NCI-H345 treated with DMSO at 0.1 percent for 48 hours (cell line): Measurements from ENCODE around the gene NDN.
"Not testable (repeated sequence)": the region's sequence is repeated elsewhere in the genome, so short reads cannot be mapped to it uniquely, and the experiment has no call there.

Experiments
- DNase-seq: peaks from one replicate; lab custom pipeline; 2025; ENCODE audit not compliant: unreplicated experiment; lab: John Stamatoyannopoulos, UW

NDN gene, protein sequence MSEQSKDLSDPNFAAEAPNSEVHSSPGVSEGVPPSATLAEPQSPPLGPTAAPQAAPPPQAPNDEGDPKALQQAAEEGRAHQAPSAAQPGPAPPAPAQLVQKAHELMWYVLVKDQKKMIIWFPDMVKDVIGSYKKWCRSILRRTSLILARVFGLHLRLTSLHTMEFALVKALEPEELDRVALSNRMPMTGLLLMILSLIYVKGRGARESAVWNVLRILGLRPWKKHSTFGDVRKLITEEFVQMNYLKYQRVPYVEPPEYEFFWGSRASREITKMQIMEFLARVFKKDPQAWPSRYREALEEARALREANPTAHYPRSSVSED

DNA sequence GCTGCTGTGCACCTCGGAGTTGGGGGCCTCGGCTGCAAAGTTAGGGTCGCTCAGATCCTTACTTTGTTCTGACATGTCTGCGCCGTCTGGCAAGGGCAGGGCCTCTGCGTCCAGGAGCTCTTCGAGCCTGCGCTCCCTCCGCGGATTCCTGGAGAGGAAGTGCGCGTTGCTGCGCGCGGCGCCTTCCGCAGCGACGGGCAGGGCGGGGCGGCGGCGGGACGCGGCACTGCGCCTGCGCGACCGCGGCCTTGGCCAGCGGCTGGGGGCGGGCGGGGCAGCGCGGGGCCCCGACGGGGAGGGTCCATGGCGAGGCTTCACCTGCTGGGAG is at the start of gene NDN:
NDN (minus strand) TSS at position 163 of the 328 bp plus-strand sequence; CDS start at position 75, 88 bp downstream.
- no peak for DNase-seq

DNA sequence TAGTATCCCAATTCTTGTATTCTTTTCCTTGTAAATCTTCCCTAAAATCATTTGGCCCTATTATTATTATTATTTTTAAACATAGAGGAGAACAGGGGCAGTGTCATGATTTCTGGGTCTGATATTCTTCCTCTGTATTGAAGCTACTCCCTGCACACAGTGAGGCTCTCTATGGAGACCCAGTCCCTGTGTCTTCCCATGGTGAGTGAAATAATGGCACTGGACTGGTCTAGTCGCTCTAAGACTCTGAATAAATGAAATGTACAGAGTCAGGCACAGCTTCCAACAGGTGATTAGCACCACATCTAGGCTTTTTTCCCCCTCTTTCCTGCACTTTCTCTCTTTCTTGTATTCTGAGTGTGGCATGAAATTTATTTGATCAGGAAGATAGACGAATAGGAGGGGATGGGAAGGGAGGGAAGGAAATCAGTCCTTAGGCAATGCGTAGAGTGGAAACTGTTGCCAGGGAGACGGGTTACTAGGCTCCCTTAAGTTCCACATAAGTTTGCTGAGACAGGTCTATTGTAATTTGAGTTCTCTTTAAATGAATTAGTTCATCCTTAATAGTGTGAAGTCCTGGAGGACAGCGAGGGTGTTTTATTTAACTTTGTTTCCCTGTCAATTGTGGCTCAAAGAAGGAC is 49.0 kb upstream of the NDN start:
- no peak for DNase-seq

DNA sequence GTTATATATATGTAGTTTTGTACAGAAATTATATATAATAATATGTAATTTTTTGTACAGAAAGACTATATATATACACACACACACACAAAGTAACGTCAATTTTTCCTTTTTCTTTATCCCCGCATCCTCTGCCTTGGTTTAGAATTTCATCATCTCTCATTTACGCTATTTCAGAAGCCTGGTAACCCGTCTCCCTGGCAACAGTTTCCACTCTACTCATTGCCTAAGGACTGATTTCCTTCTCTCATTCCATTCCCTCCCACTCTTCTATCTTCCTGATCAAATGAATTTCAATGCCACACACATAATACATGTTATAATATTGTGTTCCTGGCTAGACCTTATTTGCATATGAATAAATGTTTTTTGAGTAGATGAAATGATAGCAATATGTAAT is 47.8 kb upstream of the NDN start:
- DNase-seq = no peak

DNA sequence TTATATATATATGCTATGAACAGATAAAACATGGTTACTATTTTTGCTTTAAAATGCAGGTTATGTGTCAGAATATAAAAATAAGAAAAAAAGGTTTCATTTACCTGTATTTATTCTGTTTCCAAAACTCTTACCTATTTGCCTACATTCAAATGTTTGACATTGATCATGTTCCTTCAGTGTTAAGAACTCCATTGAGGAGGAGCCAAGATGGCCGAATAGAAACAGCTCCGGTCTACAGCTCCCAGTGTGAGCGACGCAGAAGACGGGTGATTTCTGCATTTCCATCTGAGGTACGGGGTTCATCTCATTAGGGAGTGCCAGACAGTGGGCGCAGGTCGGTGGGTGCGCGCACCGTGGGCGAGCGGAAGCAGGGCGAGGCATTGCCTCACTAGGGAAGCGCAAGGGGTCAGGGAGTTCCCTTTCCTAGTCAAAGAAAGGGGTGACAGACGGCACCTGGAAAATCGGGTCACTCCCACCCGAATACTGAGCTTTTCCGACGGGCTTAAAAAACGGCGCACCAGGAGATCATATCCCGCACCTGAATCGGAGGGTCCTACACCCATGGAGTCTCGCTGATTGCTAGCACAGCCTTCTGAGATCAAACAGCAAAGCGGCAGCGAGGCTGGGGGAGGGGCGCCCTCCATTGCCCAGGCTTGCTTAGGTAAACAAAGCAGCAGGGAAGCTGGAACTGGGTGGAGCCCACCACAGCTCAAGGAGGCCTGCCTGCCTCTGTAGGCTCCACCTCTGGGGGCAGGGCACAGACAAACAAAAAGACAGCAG is 27.0 kb upstream of the NDN start:
- not testable (repeated sequence) for DNase-seq

DNA sequence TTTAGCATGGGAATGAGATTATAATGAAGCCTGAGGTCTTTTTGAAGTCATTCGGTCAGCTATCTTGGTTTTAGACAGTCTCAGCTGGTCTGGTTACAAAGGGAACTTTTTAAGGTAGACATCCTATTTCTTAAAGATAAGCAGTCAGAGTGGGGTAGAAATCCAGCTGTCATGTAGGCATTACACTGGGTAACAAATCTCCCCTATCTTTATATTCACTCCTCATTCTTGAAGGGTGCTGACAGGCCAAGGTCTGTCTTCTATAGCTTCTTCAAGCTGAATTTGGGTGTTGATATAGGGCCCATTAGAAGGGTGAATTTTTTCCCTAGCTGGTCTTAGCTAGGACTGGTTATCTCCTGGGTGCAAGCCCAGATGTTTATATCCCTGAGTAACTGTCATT is 21.2 kb upstream of the NDN start:
- no peak for DNase-seq

DNA sequence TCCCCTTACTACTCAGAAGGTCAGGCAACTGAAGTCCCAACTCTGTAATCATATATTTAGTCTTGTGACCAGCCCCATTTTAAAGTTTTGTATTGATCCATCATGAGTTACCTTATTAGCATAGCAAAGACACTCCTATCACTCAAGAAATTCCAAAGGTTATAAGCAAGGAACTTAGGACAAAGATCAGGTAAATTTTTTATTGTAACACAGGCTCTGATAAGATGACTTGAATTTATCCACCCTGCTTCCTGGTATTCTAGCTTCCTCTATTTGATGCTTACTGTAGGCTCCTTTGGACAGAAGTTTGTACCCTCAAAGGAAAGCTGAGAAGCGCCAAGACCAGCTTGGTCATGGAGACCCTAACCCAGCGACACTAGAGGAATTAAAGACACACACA is 8.2 kb upstream of the NDN start:
- DNase-seq = no peak

DNA sequence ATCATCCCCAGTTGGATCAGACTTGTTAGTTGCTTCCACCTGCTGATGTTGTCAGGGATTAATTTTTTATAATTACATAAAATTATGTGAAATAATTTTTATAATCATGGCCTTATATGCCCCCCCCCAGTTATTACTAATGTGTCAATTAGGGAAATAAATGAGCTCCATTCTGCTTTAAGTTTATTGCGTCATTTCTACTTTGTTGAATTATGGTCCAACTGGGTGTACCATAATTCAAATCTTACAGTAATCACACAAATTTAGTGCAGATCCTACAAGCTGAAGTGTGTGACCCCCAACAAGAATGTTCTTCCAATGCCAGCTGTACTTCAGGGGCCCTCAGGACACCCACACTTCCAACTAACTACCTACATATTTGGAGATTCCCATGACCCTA is 7.5 kb upstream of the NDN start:
- DNase-seq = no peak

DNA sequence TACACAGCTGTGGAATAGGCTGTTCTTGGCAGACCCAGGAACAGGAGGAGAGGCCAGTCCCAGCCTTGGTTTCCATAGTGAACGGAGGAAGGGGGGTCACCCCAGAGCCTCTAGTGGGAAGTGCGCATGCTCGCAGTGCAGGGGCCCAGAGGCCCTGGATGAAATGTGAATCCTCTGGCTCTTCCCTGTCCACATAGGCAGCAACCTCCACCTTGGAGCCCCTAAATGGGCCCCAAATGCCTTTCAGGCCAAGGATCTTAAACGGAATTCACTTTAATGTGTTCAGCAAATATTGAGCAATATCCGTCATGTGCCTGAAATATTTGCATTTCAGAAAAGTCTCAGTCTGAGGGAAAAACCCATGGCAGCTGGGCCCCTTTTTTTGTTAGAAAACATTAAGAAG is 3.3 kb upstream of the NDN start:
- DNase-seq = no peak

DNA sequence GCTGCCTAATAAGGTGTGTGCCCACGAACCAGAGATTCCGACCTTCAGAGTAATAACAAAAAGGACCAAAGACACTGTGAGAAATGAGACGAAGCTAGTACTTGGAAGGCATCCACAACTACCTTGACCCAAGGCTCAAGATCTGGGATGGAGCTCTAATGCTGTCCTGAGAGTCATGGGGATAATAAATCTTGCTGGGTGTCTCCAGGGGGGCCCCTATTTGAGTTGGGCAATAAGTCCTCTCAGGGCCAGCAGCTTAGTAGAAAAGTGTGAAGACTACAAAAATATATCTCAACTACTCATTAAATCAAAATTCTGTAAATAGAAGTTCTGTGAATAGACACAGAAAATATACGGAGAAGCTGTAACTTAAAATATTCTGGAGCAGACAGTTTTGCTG is 2.9 kb upstream of the NDN start:
- no peak for DNase-seq

DNA sequence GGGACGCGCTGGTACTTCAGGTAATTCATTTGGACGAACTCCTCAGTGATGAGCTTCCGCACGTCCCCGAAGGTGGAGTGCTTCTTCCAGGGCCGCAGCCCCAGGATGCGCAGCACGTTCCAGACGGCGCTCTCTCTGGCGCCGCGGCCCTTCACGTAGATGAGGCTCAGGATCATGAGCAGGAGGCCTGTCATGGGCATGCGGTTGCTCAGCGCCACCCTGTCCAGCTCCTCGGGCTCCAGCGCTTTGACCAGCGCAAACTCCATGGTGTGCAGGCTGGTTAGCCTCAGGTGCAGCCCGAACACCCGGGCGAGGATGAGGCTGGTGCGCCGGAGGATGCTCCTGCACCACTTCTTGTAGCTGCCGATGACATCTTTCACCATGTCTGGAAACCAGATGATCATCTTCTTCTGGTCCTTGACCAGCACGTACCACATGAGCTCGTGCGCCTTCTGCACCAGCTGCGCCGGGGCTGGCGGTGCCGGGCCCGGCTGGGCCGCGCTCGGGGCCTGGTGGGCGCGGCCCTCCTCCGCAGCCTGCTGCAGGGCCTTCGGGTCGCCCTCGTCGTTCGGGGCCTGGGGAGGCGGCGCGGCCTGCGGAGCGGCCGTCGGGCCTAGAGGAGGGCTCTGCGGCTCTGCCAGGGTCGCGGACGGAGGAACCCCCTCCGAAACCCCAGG is 501 bp downstream of the NDN start:
- no peak for DNase-seq

DNA sequence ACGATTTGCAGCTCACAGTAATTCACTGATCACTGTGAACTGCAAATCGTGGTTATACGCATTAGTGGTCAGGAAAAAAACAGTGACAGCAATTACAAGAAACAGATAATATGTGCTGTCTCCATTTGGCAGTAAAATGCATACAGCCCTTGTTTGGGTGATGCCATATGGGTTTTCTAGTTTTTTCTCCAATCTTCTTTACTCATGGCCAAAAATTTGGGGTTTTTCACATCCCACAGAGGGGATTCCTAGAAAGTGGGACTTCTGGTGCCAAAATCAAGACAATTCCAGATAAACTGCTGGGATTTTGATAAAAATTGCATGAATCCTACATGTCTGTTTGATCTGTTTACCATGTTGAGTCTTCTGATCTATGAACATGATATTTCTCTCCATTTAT is 15.6 kb downstream of the NDN start:
- DNase-seq = no peak

DNA sequence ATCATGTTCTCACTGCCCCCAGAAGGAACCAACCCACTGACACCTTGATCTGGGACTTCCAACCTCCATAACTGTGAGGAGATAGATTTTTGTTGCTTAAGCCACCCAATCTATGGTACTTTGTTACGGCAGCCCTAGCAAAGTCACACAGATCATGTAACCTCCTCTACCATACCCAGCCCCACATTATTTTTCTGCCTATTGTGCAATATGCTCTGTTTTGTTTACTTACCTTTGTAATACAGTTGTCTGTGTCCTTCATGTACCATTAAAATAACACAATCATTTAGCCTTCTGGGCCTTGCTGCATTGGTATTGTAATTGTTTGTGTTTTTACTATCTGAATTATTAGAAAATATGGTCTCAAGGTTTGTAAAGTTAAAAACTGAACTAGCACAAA is 16.1 kb downstream of the NDN start:
- DNase-seq = no peak

DNA sequence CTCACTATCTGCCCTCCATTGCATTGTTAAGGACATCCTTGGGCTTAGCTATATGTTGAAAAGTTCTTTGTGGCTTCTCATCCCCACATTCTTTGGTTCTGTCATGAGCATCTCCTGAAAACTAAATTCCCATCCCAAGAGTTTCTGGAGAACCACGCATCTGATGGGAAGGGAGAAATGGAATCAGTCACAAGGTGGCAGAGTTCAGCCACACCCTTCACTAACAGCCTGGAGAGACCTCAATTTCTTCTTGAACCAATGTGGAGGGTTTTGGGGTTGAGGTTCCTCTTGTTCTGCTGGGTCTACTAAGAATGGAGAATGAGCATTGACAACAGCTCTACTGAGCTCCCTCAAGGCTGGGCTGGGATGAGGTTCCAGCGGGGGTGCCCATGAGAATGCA is 23.9 kb downstream of the NDN start:
- DNase-seq = no peak

DNA sequence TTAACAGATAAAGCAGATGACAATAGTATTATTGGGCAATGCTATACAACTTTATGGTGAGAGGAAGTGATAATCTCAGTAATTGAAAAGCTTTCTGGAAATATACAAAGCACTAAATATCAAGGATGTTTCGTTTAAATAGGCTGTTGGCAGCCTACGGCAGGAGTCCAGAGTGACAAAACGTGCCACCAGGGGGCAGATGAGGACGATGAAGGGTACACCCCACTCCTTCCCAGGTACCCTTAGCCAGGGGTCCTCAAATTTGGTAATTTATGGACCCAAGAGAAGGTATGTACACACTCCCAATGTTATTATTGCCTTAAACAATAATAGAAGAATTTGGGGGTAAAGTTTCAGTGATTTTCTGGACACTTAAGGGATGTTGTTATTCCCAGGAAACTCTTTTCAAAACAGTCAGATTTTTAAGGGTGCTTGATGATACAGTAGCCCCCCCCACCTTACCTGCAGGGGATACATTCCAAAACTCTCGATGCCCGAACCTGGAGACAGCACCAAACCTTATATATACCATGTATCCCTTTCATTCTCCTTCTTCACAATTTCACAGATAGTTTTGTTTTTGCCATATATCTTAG is 38.1 kb downstream of the NDN start:
- DNase-seq = no peak

DNA sequence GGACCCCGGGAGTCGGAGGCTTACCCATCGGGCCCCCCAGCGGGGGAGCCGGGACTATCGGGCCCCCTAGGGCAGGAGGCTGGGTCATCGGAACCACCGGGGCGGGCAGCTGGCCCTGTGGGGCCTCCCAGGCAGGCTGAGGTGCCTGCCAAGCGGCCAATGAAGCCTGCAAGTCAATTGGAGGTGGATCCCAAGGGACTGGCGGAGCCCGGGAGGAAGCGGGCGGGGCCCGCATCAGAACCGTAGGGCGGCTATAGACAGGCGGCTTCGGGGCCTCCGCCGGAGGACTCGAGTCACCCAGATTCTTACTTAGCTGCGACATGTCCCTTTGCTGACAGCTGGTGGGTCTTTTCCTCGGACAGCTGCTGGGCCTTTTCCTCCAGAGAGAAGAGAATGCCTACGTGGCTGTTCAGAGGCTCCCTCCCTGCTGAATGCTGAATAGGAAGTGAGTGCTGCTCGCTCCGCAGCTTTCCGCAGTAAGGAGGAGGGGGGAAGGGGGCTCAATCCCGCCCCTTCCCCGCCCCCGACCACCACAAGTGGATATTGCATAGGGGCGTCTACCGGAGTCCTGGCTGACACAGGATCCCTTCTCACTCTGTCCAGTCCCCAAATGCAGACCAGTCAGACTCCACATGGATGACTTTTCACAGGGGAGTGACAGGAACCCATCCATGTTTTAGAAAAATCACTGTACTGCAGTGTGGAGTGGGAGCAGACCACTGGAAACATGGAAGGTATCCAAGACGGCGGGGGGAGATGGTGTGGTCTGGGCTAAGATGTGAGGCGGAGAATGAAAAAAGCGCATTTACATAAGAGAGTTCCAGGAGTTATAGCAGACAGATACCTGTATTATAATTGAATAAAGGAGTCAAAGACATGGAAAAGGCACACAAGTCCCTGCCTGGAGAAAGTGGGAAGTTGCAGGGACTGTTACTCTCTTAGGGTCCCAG is 39.4 kb downstream of the NDN start, which contains the start of gene MAGEL2:
MAGEL2 (minus strand) TSS at position 447 of the 950 bp plus-strand sequence; CDS start at position 322, 125 bp downstream.
- no peak for DNase-seq

DNA sequence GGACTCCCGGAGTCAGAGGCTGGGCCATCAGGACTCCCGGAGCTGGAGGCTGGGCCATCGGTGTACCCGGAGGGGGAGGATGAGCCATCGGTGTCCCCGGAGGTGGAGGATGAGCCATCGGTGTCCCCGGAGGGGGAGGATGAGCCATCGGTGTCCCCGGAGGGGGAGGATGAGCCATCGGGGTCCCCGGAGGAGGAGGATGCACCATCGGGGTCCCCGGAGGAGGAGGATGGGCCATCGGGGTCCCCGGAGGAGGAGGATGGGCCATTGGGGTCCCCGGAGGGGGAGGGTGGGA is 40.2 kb downstream of the NDN start:
- no peak for DNase-seq

DNA sequence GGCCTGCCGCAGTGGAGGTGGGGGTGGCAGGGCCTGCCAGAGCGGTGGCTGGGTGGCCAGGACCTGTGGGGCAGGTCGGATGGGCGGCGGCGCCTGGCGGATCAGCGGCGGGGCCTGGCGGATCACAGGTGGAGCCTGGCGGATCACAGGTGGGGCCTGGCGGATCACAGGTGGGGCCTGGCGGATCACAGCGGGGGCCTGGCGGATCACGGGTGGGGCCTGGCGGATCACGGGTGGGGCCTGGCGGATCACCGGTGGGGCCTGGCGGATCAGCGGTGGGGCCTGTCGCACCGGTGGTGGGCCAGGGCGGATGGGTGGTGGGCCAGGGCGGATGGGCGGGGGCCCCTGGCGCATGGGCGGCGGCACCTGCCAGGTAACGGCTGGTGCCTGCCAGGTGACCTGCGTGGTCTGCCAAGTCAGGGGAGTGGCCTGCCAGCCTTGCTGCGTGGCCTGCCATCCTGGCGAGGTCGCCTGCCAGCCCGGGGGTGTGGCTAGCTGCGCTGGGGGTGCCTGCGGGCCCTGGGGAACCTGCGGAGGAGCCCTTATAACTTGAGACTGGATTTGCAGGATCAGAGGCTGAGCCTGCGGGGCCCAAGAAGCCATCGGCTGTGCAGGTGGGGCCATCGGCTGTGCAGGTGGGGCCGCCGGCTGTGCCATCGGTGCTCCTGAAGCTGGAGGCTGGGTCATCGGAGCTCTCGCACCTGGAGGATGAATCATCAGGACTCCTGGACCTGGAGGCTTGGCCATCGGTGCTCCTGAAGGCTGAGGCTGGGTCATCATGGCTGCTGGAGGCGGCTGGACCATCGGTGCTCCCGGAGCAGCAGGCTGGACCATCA is 40.7 kb downstream of the NDN start:
- no peak for DNase-seq

DNA sequence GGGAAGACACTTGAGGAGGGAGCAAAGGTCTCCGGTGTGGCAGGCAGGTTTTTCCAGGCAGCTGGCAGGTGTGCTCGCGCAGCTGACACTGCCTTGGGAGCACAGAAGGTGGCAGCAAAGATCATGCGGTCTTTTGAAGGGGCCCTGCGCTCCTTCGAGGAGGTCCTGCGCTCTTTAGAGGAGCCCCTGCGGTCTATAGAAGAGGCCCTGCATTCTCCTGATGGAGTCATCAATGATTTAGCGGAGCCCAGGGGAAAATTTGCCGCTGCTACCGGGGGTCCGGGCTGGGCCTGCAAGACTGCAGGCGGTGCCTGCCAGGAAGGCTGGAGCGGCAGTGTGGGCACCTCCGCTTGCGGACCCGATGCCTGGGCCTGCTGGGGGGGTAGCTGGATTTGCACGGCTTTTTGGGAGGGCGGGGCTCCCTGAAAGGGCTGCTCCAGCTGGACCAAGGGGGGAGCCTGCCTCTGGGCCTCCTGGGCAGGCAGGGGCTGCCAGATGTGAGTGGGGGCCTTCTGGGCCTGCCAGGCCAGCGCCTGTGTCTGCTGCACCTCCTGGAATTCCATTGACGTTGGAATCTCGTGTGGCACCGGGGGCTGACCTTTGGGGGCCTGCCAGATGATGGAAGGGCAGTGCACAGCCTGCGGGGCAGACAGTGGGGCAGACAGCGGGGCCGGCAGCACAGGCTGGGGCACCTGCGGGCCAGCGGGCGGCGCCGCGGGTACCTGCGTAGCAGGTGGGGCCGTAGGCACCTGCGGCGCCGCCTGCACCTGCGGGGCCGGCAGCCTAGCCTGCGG is 41.5 kb downstream of the NDN start:
- no peak for DNase-seq

DNA sequence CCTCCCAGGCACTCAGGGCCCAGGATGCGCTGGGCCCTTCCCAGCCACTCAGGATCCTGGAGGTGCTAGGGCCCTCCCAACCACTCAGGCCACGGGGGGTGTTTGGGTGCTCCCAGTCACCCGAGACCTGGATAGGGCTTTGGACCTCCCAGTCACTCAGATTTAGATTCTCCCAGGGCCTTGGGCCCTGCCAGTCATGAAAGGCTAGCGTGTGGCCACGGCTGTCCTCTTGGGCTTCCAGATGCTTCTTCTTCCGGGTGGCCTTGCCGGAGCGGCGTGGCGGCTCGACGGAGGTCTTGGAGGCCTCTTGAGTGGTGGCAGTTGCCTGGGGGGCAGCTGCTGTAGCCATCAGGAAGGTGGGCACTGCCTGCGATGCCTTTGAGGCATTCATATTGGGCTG is 42.3 kb downstream of the NDN start:
- no peak for DNase-seq
